HG02798 (cell line): ENCODE measurements around the gene AFAP1L1.
A peak's percentile ranks its signal among the peaks of the same experiment; 100 is the strongest.
"Not testable (repeated sequence)": the region's sequence is repeated elsewhere in the genome, so short reads cannot be mapped to it uniquely, and the experiment has no call there.

ENCODE experiments used
- ATAC-seq: cut with Tn5 transposase; IDR thresholded peaks from one replicate; pipeline ENCODE4 v1.9.1; 2021; ENCODE audit warnings: mild to moderate bottlenecking; ENCODE audit not compliant: unreplicated experiment, poor library complexity

The AFAP1L1 gene

DNA sequence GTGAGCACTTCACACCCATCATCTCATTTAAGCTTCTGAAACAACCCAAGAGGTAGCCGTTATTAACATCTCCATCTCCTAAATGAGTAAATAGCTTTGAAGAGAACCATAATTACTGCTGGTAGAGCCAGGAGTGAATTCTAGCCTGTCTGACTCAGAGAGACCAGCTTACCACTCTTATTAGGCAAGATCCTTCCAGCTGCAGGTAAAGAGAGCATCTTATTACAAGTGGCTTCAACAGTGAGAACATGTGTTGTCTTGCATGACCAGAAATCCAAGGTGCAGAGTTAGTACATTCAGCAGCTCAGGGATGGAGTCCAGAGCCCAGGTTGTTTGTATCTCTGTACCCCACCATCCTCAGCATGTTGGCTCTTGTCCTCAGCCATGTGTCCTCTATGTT, 10.9 kb upstream of the AFAP1L1 start:
- ATAC-seq = no peak

DNA sequence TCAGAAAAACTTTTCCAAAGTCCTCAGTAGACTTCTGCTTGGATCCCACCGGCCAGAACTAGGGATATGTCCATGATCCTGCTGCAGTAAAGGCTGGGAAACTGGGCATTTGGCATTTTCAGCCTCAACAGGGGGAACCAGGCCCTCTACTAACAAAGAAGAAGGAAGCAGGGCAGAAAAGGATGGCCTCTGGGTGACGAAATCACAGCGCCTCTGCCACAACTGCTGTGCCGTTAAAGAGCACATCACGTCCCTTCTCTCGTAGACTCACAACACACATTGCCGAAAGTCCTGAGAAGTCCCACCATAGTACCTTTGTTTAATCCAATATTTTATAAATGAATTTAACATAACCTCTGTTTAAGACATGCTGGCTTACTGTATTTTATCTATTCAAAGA, 10.4 kb upstream of the AFAP1L1 start:
- no peak for ATAC-seq

- ATAC-seq = no peak
These were observed 9.3 kb upstream of the AFAP1L1 start for GRCh38 chr5:149262315-149262714.

- peak; percentile 94 for ATAC-seq
These were observed 7.1 kb upstream of the AFAP1L1 start for GRCh38 chr5:149264439-149265067.

- ATAC-seq = no peak
These were observed 6.6 kb upstream of the AFAP1L1 start for GRCh38 chr5:149265068-149265465.

GRCh38 chr5:149265597-149265996, 6.1 kb upstream of the AFAP1L1 start:
- ATAC-seq = no peak

- ATAC-seq = no peak
These were observed 4.3 kb upstream of the AFAP1L1 start for GRCh38 chr5:149267241-149267973.

- ATAC-seq = no peak
These were observed 2.6 kb upstream of the AFAP1L1 start for GRCh38 chr5:149268928-149269557.

DNA sequence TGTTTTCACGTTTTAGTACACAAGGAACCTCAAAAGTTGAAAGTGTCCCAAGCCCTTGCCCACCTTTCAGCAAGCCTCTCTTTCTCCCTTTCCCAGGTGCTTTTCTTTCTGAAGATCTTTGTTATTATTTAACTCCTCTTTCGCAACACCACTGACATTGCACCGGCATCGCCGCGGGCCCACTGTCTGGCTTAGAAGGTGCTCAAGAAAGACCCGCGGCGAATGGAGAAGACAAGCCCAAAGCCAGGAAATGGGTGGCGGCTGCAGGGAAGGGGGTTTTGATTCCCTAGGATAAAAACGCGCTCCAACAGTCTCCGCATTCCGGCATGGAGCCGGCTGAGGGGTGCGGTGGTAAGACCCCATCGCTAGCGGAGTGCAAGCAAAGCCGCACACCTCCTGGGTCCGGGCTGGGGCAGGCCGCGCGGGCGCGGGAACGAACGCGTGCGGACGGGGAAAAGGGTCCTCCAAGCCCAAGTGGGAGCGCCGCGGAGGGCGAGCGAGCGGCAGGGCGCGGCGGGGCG, 404 bp upstream of the AFAP1L1 start:
- no peak for ATAC-seq

GRCh38 chr5:149272781-149273180, 1.1 kb downstream of the AFAP1L1 start:
- ATAC-seq = not testable (repeated sequence)

DNA sequence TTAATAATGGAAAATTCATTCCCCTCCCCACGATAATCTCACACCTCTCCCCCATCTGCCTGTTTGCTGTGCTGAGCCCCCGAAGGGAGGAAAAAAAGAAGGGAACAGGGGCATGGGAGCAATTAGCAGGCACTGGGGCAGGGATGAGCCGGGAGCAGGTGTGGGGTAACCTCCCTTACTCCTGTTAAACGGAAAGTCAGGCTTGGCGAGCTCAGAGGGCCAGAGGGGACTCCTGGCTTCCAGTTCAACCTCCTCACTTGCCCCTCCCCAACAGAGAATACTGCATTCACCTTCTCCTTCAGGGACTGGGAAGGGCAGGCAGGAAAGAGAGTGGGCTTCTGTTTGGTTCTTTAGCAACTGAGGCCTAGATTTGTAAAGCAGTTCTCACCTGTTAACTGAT, 1.6 kb downstream of the AFAP1L1 start:
- no peak for ATAC-seq

GRCh38 chr5:149273950-149274349, 2.3 kb downstream of the AFAP1L1 start:
- ATAC-seq = no peak

DNA sequence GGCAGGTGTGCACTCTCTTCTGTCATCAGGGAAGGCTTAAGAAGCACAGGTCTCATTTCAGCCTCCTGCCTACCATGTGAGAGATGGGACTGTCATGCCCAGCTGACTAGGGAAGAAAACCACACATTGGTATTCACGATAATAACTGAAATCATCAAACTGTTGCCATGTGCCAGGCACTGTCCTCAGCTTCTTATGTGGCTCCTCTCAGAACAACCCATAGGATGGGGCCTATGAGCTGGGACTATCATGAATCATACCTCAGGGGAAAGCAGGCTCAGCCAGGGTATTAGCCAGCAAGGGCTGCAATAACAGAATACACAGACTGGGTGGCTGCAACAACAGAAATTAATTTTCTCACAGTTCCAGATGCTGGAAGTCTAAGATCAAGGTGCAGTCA, 3.3 kb downstream of the AFAP1L1 start:
- ATAC-seq = no peak

- no peak for ATAC-seq
These were observed 6.1 kb downstream of the AFAP1L1 start for GRCh38 chr5:149277801-149278200.

DNA sequence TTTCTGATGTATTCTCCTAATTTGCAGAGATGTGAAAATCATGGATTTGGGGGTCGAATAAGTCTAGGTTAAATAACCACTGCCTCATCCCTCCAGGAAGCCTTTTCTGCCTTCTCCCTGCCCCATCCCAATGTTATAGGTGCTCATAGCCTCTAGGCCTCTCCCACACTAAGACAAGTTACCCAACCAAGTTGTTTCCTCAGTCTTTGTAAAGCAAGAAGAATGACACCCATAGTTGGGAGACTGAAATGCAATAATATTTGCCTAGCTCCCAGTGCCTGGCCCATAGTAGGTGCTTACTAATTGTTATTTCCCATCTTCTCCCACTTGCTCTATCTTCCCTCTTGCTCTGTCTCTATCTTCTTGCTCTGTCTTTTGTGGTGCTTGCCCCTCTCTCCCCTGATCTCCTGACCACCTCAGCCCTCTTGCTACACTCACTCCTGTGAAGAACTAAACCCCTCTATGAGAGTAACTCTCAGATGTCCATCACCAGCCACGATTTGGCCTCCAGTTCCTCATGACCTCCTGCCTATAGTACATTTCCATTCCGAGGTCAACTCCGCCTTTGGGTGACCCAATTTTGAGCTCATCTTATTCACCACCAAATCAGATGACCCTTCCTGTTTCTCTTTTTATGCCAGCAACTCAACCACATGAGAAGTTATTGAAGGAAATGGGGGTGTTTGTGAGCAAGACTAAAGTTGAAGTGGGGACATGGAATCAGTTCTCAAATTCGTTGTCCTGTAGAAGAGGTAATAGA, 7.0 kb downstream of the AFAP1L1 start:
- no peak for ATAC-seq

- no peak for ATAC-seq
These were observed 8.0 kb downstream of the AFAP1L1 start for GRCh38 chr5:149279661-149280060.

DNA sequence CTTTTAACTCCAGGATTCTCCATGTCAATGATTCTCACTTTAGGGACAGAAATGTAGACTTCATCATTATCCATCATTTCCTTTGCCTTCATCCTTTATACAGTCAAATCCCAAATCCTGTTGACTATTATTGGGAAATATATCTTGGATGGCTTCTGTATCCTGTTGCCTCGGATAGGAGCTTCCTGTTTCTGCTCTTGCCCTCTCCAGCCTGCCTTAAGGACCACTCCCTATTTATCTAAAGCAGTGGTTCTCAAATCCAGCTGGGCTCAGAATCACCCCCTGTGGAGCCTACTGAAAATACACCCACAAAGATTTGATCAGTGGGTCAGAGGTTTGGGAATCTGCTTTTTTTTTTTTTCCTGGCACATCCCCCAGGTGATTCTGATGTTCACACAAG, 8.5 kb downstream of the AFAP1L1 start:
- ATAC-seq = no peak

GRCh38 chr5:149280802-149281201, 9.1 kb downstream of the AFAP1L1 start:
- ATAC-seq = no peak

DNA sequence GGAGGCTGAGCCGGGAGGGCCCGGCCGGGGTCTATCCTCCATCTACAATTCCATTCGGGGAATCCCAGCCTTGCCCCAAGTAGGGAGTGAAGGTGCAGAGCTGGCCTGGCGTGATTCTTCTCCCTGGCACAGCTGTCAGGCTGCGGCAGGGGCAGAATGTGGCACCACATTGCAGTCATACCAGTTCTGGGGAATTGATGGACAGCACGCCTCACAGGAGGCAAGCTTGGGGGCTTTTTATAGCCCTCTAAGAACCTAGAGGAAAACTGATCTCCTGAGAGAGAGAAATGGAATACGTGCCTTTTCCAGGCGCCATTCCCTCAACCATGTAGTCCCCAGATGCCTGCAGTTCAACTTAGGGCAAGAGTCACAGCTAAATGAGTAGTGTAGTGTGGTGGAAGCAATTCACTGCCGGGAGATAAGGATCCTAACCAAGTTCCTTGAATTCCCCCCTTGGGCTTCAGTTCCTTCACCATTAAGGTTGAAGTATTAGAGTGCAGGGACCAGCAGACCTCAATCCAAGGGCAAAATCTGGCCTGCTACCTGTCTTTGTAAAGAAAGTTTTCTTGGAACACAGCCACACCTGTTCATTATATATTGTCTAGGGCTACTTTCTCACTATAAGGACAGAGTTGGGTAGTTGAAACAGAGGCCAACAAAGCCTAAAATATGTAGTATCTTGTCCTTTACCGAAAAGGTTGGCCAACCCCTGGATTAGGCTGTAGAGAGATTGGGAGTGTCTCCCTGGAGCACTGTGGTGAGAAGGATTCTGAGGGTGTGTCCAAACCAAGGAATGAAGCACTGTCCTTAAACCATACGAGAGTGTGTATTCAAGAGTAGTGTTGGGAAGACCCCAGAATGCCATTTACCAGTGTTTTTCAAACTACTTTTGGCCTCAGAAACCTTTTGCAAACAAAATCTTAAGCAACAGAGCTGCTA, 10.6 kb downstream of the AFAP1L1 start:
- ATAC-seq = no peak

GRCh38 chr5:149282966-149283332, 11.3 kb downstream of the AFAP1L1 start:
- ATAC-seq = no peak
